Measurements from ENCODE around the gene GH1. TPM values are rescaled to one million over a fixed set of nuclear protein-coding genes. Genes with fewer than 3 reads are reported as not detected.

The GH1 gene
- total RNA-seq, 6 donors from 2014 or later = not detected

DNA sequence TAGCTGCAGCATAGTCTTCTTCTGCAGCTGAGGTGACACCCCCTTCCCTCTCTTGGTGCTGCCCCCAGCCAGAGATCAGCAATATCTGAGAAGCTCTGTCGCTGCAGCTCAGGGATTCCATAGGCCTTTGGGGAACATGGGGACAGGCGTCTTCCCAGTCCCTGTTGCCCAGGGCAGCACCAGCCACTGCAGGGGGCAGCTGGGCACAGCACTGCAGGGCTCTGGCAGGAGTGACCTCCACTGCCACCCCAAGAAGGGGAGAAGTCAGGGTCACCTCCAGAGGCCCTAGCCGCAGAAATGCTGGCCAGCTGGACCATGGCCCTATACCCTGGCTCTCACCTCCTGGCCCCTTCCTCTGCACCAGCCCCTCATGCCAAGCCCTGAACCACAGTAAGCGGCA lies 37.2 kb upstream of the GH1 start:
- DNase-seq (no peak), ATAC-seq (ENCODE audit: low FRiP score in 2 of 2) (no peak)
- H3K4me3 ChIP-seq = no peak overlapping the region
- H3K27me3 ChIP-seq = no peaks in the 10 kb centered on the region
- 89 to 91% methylated on average over 2 to 4 of the region's 4 CpGs for WGBS, 2 donors
- peaks cover 0 to 1% (median under 1%) of the 10 kb centered on the region in 4 donors for H3K4me1 ChIP-seq
- H3K27ac ChIP-seq = no peak overlapping the region
- TF ChIP-seq POLR2A (IDR thresholded peaks at IDR 0.05) (no peak), EP300 (IDR thresholded peaks at IDR 0.05) (no peak), POLR2AphosphoS5 (IDR thresholded peaks at IDR 0.05) (no peak)
- TF ChIP-seq, protein P1, sequence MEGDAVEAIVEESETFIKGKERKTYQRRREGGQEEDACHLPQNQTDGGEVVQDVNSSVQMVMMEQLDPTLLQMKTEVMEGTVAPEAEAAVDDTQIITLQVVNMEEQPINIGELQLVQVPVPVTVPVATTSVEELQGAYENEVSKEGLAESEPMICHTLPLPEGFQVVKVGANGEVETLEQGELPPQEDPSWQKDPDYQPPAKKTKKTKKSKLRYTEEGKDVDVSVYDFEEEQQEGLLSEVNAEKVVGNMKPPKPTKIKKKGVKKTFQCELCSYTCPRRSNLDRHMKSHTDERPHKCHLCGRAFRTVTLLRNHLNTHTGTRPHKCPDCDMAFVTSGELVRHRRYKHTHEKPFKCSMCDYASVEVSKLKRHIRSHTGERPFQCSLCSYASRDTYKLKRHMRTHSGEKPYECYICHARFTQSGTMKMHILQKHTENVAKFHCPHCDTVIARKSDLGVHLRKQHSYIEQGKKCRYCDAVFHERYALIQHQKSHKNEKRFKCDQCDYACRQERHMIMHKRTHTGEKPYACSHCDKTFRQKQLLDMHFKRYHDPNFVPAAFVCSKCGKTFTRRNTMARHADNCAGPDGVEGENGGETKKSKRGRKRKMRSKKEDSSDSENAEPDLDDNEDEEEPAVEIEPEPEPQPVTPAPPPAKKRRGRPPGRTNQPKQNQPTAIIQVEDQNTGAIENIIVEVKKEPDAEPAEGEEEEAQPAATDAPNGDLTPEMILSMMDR (IDR thresholded peaks at IDR 0.05) = no peak
- H3K9me3 ChIP-seq = no peaks in the 10 kb centered on the region
- no peaks in the 10 kb centered on the region for H3K36me3 ChIP-seq

DNA sequence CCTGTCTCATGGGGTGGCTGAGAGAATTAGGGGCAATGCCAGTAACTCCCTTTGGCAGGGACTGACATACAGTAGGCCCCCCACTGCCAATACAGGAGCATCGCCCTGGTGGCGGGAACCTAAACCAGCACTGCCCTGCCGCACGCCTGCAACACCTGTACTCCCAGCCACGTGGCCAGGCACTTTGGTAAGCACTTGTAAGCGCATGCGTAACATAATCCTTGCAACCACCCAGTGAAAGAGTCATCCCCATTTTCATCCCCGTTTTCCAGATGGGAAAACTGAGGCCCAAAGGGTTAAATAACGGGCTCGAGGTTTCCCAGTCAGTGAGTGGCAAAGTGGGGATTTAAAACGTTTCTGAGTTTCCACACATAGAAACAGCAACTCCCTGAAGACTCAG lies 36.6 kb upstream of the GH1 start:
- Histone ChIP-seq H3K9me3 (no peaks in the 10 kb centered on the region), H3K36me3 (no peaks in the 10 kb centered on the region), H3K4me3 (no peak overlapping the region), H3K27me3 (no peaks in the 10 kb centered on the region), H3K27ac (no peak overlapping the region), H3K4me1 (no peaks in the 10 kb centered on the region)
- no peak for DNase-seq
- WGBS, 2 donors = 79 to 83% methylated on average over 4 to 11 of the region's 11 CpGs
- TF ChIP-seq EP300 (IDR thresholded peaks at IDR 0.05) (no peak), POLR2A (IDR thresholded peaks at IDR 0.05) (no peak), POLR2AphosphoS5 (IDR thresholded peaks at IDR 0.05) (no peak)
- TF ChIP-seq, protein P1 (IDR thresholded peaks at IDR 0.05) = no peak
- no peak for ATAC-seq (ENCODE audit: low FRiP score in 2 of 2)

DNA sequence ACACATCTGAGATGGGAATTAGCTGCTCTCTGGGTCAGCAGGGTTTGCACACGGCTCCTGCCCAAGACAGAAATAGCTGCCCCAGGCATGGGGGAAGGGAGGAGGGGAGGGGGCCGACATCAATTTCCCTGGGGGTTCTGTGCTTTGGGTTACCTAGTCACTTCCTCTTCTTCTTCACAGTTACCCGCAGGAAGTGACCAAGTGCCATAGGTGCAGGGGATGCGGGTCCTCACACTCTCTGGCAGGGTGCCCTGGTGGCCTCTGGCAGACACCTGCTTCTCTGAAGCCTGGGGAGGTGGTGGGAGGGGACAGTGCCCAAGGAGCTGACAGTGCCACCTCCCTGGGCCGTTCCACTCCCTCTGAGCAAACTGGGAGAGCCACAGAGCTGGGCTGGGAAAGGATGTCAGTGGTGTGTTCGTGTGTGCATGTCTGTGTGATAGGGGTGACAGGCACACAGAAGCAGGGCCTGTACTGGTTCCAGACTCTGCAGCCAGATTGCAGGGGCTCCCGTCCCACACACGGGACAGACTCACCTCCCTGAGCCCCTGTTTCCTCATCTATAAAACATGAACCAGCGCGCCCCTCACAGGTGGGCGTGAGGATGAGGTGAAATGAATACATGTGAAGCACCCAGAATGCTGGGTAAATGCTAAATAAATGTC lies 35.9 kb upstream of the GH1 start:
- H3K9me3 ChIP-seq = no peaks in the 10 kb centered on the region
- no peak for ATAC-seq (ENCODE audit: low FRiP score in 2 of 2)
- no peaks in the 10 kb centered on the region for H3K27me3 ChIP-seq
- TF ChIP-seq, protein P1 (IDR thresholded peaks at IDR 0.05) = no peak
- TF ChIP-seq EP300 (IDR thresholded peaks at IDR 0.05) = no peak
- TF ChIP-seq POLR2A (IDR thresholded peaks at IDR 0.05) = no peak
- TF ChIP-seq POLR2AphosphoS5 (IDR thresholded peaks at IDR 0.05) = no peak
- no peak for DNase-seq
- no peak overlapping the region for H3K4me3 ChIP-seq
- H3K27ac ChIP-seq = no peak overlapping the region
- no peaks in the 10 kb centered on the region for H3K4me1 ChIP-seq
- no peaks in the 10 kb centered on the region for H3K36me3 ChIP-seq
- WGBS, 2 donors = 60 to 63% methylated on average over 5 to 11 of the region's 11 CpGs

DNA sequence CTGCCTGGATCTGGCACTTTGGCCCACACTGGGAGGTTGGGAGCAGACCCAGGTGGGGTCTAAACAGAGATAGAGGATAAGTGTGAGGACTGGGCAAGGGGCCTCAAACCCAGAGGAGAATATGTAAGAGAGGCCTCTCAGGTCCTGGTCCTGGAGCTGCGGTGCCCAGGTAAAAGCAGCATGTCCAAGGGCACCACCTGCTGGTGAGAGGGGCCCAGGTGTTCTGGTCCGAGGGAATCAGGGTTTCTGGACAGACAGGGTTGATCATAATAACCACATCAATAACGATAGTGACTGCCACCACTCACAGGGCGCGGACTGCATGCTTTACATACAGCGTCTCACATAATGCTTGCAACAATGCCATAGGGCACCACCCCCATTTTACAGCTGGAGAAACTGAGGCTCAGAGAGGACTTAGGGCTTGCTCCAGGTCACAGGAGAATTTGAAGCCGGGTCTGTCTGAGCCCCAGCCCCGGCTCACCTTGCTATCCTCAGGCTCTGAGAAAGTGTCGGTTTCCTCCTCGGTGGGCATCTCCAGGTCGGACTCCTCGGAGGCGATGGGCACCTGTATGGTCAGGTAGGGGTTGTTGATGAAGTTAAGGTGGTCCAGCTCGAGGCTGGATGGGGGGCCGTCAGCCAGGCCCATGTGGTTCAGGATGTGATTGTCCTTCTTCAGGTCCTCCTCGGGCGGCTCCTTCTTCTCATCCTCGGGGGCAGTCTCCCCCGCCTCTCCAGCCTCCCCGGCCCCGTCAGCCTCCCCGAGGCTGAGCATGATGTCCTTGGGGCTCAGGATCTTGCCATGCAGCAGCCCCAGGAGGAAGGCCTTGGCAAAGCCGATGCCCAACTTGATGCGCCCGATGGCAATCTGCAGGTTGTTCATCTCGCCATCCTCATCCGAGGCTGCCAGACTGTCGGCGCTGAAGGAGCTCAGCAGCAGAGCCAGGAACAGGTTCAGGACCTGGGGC lies 32.6 kb upstream of the GH1 start:
- ATAC-seq (ENCODE audit: low FRiP score in 2 of 2) (no peak), DNase-seq (peak in 1 of 2 donors; percentile 30)
- TF ChIP-seq POLR2AphosphoS5 (IDR thresholded peaks at IDR 0.05) (no peak), EP300 (IDR thresholded peaks at IDR 0.05) (no peak), POLR2A (IDR thresholded peaks at IDR 0.05) (no peak)
- TF ChIP-seq, protein P1 (IDR thresholded peaks at IDR 0.05) = peak in 3 of 6 experiments; percentile 23 to 26 (median 25)
- WGBS, 2 donors = 78 to 91% methylated on average over 8 to 29 of the region's 29 CpGs
- Histone ChIP-seq H3K4me3 (no peak overlapping the region), H3K27ac (no peak overlapping the region), H3K9me3 (no peaks in the 10 kb centered on the region), H3K4me1 (peaks cover 4 to 10% (median 6%) of the 10 kb centered on the region in 4 donors), H3K27me3 (no peaks in the 10 kb centered on the region), H3K36me3 (no peaks in the 10 kb centered on the region)

All from upper lobe of left lung (tissue), 6 donors.